Adrenal gland (tissue), 5 donors: ENCODE measurements around the gene TAF13.

Source experiments
- CTCF ChIP-seq, 6 experiments: fragments of 450-650 bp in 4 of 6; fragments of 200-600 bp in 2 of 6; sonication (generic) in 1 of 6; IDR thresholded peaks; 1 replicate in 5 of 6; 2 replicates in 1 of 6; pipeline versions ENCODE4 v1.5.1 to v1.8.0; 2016 to 2021; ENCODE audit warnings: antibody characterized with exemption in 6 of 6, mild to moderate bottlenecking in 2 of 6, moderate library complexity in 1 of 6
- POLR2A ChIP-seq, 2 donors: fragments of 450-650 bp; IDR thresholded peaks; one replicate each; pipeline ENCODE4 v1.6.1; 2017; ENCODE audit warnings: antibody characterized with exemption in 2 of 2, mild to moderate bottlenecking in 2 of 2, moderate library complexity in 1 of 2
- donor health status: DM: no; HTN: no; CAD: no.

- no peak for TF ChIP-seq CTCF (IDR thresholded peaks at IDR 0.05)
- TF ChIP-seq POLR2A (IDR thresholded peaks at IDR 0.05), result no peak
These were observed 4.8 kb upstream of the TAF13 start for GRCh38 chr1:109080441-109081082.
